MCF 10A (cell line): Measurements from ENCODE around the gene NEMP1. TPM values are rescaled to one million over a fixed set of nuclear protein-coding genes. Genes with fewer than 3 reads are reported as not detected.

ENCODE experiments used
- BruUV-seq: library from RNA; stranded (reverse); fragments of 400-500 nt; replicated peaks from 2 replicates; lab custom pipeline; 2021; lab: Mats Ljungman, UMichigan
- CTCF ChIA-PET: fragments of 300-600 bp; sonication (Branson Sonifier 250); formaldehyde crosslinking; extraction: SDS; loops from one replicate; lab custom pipeline; 2021; ENCODE audit warnings: antibody characterized with exemption, inconsistent platforms; lab: Yijun Ruan, JAX
- POLR2A ChIA-PET: fragments of 300-600, 350-650 bp; sonication (Branson Sonifier 250); formaldehyde crosslinking; extraction: SDS; loops from one replicate; lab custom pipeline; 2020; ENCODE audit warnings: antibody characterized with exemption, inconsistent platforms; lab: Yijun Ruan, JAX
- DNase-seq: peaks from one replicate; pipeline ENCODE4 v3.0.0-alpha.2; 2018; ENCODE audit not compliant: unreplicated experiment
- H3K27ac Mint-ChIP-seq: one replicate; pipeline ENCODE4 v1.8.0; 2022; ENCODE audit warnings: mild to moderate bottlenecking, low read depth, mixed read lengths; ENCODE audit not compliant: unreplicated experiment
- H3K27me3 Mint-ChIP-seq: one replicate; pipeline ENCODE4 v1.8.0; 2022; ENCODE audit warnings: mixed read lengths; ENCODE audit not compliant: insufficient read depth, unreplicated experiment
- H3K36me3 Mint-ChIP-seq: one replicate; pipeline ENCODE4 v1.8.0; 2022; ENCODE audit warnings: mild to moderate bottlenecking, moderate library complexity, mixed read lengths; ENCODE audit not compliant: insufficient read depth, unreplicated experiment
- H3K4me1 Mint-ChIP-seq: one replicate; pipeline ENCODE4 v1.8.0; 2022; ENCODE audit warnings: mixed read lengths; ENCODE audit not compliant: insufficient read depth, unreplicated experiment
- H3K4me3 Mint-ChIP-seq: one replicate; pipeline ENCODE4 v1.8.0; 2022; ENCODE audit warnings: mild to moderate bottlenecking, moderate library complexity, mixed read lengths; ENCODE audit not compliant: unreplicated experiment
- H3K9me3 Mint-ChIP-seq: one replicate; pipeline ENCODE4 v1.8.0; 2022; ENCODE audit warnings: mixed read lengths; ENCODE audit not compliant: unreplicated experiment
- intact Hi-C: fragments of 100-400 bp; cut with micrococcal nuclease; formaldehyde crosslinking; loops from 2 replicates; pipeline ENCODE4 v1.14.1; 2022
- total RNA-seq: library from RNA; stranded (reverse); gene quantifications from 2 replicates; pipeline ENCODE4 v1.2.3, GENCODE V29; 2022
- TF ChIP-seq, protein P1 (sequence below): fragments of 200-600 bp; IDR thresholded peaks from one replicate; pipeline ENCODE4 v1.8.0; 2022; ENCODE audit warnings: antibody characterized with exemption, mild to moderate bottlenecking; ENCODE audit not compliant: unreplicated experiment

NEMP1 gene
- total RNA-seq, 1 experiment from 2014 or later, result 17.5 TPM

- no peak for DNase-seq
- TF ChIP-seq, protein P1, sequence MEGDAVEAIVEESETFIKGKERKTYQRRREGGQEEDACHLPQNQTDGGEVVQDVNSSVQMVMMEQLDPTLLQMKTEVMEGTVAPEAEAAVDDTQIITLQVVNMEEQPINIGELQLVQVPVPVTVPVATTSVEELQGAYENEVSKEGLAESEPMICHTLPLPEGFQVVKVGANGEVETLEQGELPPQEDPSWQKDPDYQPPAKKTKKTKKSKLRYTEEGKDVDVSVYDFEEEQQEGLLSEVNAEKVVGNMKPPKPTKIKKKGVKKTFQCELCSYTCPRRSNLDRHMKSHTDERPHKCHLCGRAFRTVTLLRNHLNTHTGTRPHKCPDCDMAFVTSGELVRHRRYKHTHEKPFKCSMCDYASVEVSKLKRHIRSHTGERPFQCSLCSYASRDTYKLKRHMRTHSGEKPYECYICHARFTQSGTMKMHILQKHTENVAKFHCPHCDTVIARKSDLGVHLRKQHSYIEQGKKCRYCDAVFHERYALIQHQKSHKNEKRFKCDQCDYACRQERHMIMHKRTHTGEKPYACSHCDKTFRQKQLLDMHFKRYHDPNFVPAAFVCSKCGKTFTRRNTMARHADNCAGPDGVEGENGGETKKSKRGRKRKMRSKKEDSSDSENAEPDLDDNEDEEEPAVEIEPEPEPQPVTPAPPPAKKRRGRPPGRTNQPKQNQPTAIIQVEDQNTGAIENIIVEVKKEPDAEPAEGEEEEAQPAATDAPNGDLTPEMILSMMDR, result no peak
- Mint-ChIP-seq H3K27ac (peak overlapping the region; percentile 76), H3K9me3 (no peaks in the 10 kb centered on the region), H3K27me3 (peaks cover 15% of the 10 kb centered on the region), H3K4me1 (peaks cover 30% of the 10 kb centered on the region), H3K36me3 (no peaks in the 10 kb centered on the region), H3K4me3 (peak overlapping the region; percentile 41)
- BruUV-seq, result no TSS peak
- intact Hi-C loops, result loop anchor here (1.0 kb wide), 1 partner anchor 23 kb away; no protein-coding TSS in a partner anchor
- ChIA-PET CTCF (interaction anchor here (0.6 to 6.6 kb wide), 13 partner anchors 9 to 208 kb away, joined by 3 to 71 read pairs (median 6); partner anchors contain the start of gene TAC3), POLR2A (interaction anchor here (0.6 to 4.7 kb wide), 15 partner anchors 9 to 343 kb away, joined by 3 to 21 read pairs (median 4); partner anchors contain the start of genes LRP1, NAB2, NEMP1 and PTGES3)
Observed at GRCh38 chr12:57031789-57032188, 46.8 kb downstream of the NEMP1 start.

GRCh38 chr12:57031138-57031725, 47.4 kb downstream of the NEMP1 start:
- BruUV-seq, result no TSS peak

DNA sequence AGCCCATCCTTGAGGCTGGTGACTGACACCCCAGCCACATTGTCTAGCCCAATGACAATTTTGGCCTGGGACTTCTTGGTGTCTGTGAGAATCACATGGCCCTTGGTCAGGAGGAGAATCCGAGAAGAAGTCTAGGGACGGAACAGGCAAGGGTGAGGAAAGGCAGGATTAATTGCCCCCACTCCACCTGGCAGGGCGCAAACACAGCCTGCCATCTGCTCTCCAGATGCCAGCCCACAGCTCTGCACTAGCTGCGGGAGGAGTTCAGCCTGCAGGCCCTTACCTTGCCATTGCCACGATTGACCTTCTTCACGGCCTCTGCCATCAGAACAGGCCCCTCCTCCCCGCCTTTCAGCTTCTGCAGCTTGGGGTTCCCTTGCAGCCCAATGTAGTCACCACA, 49.1 kb downstream of the NEMP1 start:
- TF ChIP-seq, protein P1, result no peak
- peaks cover 27% of the 10 kb centered on the region for H3K27me3 Mint-ChIP-seq
- ChIA-PET POLR2A (interaction anchor here (4.7 kb wide), 1 partner anchor 31 kb away, joined by 21 read pairs; no protein-coding TSS in a partner anchor), CTCF (interaction anchor here (0.7 to 6.6 kb wide), 2 partner anchors 31 to 155 kb away, joined by 3 to 71 read pairs; no protein-coding TSS in a partner anchor)
- DNase-seq, result no peak
- H3K9me3 Mint-ChIP-seq, result no peaks in the 10 kb centered on the region
- H3K4me1 Mint-ChIP-seq, result peaks cover 30% of the 10 kb centered on the region
- no peaks in the 10 kb centered on the region for H3K36me3 Mint-ChIP-seq
- intact Hi-C loops, result no loop called here
- H3K27ac Mint-ChIP-seq, result no peak overlapping the region
- H3K4me3 Mint-ChIP-seq, result no peak overlapping the region
- BruUV-seq, result no TSS peak

More at GRCh38 chr12:57031138-57031725, 47.4 kb downstream of the NEMP1 start:
- Mint-ChIP-seq H3K36me3 (no peaks in the 10 kb centered on the region), H3K9me3 (no peaks in the 10 kb centered on the region), H3K27me3 (peaks cover 21% of the 10 kb centered on the region), H3K27ac (peak overlapping the region; percentile 76), H3K4me3 (peak overlapping the region; percentile 41), H3K4me1 (peaks cover 30% of the 10 kb centered on the region)
- TF ChIP-seq, protein P1, result no peak
- intact Hi-C loops, result loop anchor here (1.0 kb wide), 1 partner anchor 23 kb away; no protein-coding TSS in a partner anchor
- ChIA-PET POLR2A (interaction anchor here (0.6 to 4.7 kb wide), 18 partner anchors 10 to 343 kb away, joined by 3 to 21 read pairs (median 4); partner anchors contain the start of genes LRP1, MYO1A, NAB2 and NEMP1), CTCF (interaction anchor here (0.6 to 6.6 kb wide), 13 partner anchors 8 to 209 kb away, joined by 3 to 71 read pairs (median 5); no protein-coding TSS in a partner anchor)
- peak; percentile 81 for DNase-seq

DNA sequence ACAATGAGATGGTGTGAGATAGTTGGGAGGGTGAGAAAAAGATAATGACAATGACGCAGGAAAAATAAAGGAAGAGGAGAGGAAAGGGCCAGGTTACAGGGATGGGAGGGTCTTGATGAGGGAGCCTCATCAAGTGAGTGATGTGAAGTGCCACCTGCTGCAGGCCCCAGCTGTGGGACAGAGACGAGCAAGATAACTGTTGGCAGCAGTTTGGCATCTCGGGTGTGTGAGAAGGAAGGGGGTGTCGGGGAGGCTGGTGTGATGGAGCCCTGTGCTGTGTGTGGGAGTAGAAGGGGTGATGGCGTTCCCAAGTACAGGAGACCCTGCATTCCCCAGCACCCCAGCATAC, 50.8 kb downstream of the NEMP1 start:
- Mint-ChIP-seq H3K9me3 (no peaks in the 10 kb centered on the region), H3K27me3 (peaks cover 27% of the 10 kb centered on the region), H3K4me3 (no peak overlapping the region), H3K27ac (no peak overlapping the region), H3K4me1 (peaks cover 24% of the 10 kb centered on the region), H3K36me3 (no peaks in the 10 kb centered on the region)
- intact Hi-C loops, result no loop called here
- no peak for DNase-seq
- ChIA-PET CTCF (interaction anchor here (0.5 to 3.0 kb wide), 8 partner anchors 9 to 617 kb away, joined by 3 to 11 read pairs (median 4); partner anchors contain the start of genes TAC3 and ZBTB39), POLR2A (interaction anchor here (0.7 to 1.2 kb wide), 2 partner anchors 8 to 13 kb away, joined by 3 read pairs; no protein-coding TSS in a partner anchor)
- no TSS peak for BruUV-seq
- TF ChIP-seq, protein P1, result no peak
